CD8-positive, alpha-beta memory T cell (primary cell): Measurements from ENCODE around the gene MFGE8. TPM values are rescaled to one million over a fixed set of nuclear protein-coding genes. Genes with fewer than 3 reads are reported as not detected.

ENCODE experiments used
- polyA plus RNA-seq: library from polyadenylated mRNA; unstranded; fragments of 300-500 nt; fragmentation: Illumina TruSeq; gene quantifications from one replicate; pipeline ENCODE4 v1.2.3, GENCODE V29; 2021
- total RNA-seq, 2 experiments: library from RNA; stranded (reverse); gene quantifications; one replicate each; pipeline ENCODE4 v1.2.3, GENCODE V29; 2021

Gene MFGE8
- total and polyA plus RNA-seq, 3 experiments from 2014 or later = 9.6 to 27.1 (median 23.0) TPM

Other genes starting within 250 kb of the MFGE8 start
- gene ACAN, start 109.9 kb downstream of the MFGE8 start, total RNA-seq = not detected
- not detected for gene ACAN, start 109.9 kb downstream of the MFGE8 start, polyA plus RNA-seq
- 10 to 100 TPM; 32.2 to 32.3 TPM for gene HAPLN3, start 17.8 kb downstream of the MFGE8 start, total RNA-seq
- 24.6 TPM for gene HAPLN3, start 17.8 kb downstream of the MFGE8 start, polyA plus RNA-seq
- 10 to 100 TPM; 68.7 to 79.8 TPM for gene ABHD2, start 175.1 kb upstream of the MFGE8 start, total RNA-seq
- 22.9 TPM for gene ABHD2, start 175.1 kb upstream of the MFGE8 start, polyA plus RNA-seq